Measurements from ENCODE around the gene RTN4IP1.
"Not testable (repeated sequence)": the region's sequence is repeated elsewhere in the genome, so short reads cannot be mapped to it uniquely, and the experiment has no call there.

Gene RTN4IP1

DNA sequence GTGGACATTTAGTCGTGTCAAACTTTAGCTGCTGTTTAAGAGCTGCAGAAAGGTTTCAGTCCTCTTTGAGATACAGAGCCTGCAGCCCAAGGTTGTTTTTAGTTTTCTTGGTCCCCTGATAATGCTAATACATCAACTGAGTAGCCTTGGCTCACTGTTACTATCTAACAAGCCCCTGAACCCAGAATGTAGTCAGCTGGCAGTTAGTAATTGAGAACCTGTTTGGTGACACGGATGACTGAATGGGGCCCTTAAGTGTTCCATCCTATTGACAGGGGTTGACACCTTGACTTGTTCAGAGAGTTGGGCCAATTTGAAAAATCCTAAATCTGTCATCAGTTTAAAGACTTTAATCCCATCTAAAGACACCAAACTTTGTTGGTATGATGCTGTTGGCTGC lies 2.8 kb downstream of the RTN4IP1 start:
- no peak for DNase-seq

DNA sequence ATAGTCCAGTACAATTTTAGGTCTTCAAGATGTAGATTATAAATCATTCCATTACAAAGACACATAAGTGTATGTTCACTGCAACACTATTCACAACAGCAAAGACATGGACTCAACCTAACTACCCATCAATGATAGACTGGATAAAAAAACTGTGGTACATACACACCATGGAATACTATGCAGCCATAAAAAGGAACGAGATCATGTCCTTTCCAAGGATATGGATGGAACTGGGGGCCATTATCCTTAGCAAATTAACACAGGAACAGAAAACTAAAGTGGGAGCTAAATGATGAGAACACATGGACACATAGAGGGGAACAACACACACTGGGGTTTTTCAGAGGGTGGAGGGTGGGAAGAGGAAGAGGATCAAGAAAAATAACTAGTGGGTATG lies 6.3 kb downstream of the RTN4IP1 start:
- no peak for DNase-seq

DNA sequence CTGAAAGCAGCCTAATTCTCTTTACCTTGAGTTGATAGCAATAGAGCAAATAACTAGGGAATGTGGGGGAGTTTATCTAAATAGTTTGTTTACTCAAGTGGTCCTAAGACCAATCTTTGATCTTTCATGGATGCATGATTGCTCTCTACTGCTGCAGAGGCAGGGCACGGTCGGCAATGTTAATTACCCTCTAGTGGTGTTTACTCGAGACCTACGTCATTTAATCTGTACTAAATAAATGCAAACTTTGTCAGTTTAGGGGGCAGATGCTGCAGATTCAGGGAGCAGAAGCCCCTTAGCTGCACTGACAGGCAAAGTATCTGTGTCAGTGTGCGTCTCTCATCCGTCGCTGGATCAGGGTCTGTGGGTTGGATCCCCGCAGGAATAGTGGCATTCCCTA lies 6.9 kb downstream of the RTN4IP1 start:
- DNase-seq, result no peak

DNA sequence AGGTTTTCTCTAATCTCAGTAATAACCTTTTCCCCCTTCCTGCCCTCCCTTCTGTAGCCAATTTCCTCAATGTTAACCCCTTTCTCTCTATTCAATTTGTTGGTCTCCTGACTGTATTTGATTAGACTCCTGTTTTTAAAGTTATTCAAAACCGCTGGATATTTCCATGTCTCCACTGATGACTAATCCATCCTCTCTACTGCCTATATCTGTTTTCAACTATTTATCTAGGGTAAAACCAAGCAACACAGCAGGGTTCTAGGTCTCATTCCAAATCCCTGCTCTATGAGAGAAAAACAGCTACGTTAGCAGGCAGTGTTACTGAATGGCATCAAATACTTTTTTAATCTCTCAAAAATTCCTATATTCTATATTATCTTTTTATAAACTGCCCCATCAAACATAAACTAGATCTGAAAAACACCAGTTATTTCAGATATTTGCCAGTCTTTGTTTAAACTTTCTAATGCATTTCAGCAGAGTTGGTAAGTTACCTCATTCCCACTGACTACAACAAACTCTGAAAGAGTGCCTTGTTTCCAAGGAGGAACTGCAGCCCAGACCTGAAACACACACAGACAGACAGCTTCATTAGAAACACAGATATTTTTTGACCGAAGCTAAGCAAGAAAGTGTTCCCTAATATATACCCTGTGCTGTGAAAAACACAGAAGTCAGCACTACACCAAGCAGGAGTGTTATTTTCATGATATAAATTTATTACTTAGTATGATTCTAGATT lies 8.2 kb downstream of the RTN4IP1 start:
- DNase-seq, result no peak

DNA sequence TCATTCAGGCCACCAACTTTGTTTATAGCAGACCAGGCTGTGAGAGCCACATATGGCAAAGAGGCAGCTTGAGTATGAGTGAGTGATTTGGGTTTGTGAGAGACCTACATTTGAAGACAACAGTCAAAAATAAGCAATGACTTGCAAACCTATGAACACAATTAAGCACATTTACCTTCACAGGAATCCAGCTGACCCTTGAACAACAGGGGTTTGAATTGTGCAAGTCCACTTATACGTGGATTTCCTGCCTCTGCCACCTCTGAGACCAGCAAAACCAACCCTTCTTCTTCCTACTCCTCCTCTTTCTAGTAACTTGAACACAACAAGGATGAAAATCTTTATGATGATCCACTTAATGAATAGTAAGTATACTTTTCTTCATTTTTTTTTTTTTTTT lies 10.1 kb downstream of the RTN4IP1 start:
- DNase-seq, result no peak

DNA sequence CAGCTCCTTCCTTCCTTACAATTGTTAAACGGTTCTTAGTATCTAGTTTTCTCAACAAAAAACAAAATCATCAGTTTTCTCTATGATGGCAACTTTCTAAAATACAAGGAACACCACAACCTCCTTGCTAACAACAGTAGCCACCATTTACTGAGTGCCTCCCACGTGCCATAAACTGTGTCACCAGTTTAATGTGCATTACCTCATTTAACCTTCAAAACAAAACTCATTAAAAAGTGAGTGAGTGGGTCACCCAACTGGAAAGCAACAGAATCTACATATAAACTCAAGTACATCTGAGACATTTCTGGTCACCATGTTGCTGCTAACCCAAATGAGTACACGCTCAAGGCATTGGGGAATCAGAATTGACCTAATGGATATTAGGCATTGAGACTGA lies 11.0 kb downstream of the RTN4IP1 start:
- no peak for DNase-seq

DNA sequence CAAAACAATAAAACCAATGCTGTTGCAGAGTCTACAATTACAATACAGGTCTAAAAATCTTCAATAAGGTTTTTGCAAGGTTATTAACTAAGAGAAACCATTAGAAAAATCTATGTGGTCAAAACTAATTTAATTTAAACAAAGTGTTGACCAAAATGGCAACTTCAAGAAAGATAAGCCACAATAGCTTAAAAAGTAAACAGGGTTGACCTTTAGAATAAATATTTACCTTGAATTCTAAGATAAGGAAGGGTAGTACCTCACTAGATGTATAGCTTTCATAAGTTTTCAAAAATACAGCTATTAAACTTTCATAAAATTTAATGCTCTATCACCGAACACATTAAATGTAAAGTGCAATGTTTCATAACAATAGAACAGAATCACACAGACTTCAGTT lies 11.4 kb downstream of the RTN4IP1 start:
- no peak for DNase-seq

DNA sequence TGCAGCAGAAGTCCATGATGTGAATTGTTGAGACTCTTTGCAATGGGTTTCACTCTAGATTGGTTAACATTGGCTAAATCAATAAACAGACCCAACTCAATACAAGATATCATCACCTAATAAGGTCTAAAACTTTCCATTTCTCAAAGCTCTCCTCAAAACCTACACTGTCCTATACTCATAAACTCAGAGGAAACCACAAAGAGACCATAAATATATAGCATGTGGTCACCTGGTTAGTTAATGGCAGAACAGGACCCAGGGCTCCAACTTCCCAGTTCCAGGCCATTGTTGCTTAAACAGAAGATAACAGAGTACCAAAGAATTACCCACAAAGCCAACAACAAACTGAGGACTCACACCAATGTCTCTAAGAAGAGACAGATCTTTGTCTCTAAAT lies 12.0 kb downstream of the RTN4IP1 start:
- DNase-seq, result no peak

DNA sequence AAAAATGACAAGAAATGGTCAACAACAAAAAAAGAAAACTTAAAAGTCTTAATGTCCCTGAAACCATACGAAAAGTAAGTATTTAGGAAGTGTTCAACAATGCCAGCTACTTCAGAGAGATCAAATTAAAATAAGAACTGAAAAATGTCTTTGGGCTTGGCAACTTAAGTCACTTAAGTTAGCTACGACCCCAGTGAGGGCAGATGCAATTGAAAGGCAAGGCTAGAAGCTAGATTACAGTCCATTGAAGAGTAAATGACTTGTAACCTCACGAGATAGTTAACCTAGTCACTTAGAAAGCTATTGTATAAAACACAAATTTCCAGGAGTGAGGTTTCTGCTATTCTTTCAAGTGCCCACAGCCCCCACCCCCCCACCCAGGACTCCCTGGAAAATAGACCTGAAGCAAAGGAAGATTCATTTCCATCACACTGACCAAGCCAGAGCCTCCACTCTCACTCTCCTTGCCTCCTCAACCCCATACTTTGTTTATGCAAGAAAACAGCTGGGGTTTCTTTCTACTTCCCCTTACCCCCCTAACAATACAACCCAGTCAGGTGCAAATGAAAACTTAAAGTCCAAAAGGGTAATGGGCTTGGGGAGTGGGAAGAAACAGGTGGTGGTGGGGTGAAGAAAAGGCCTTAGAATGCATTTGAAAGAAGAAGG lies 14.6 kb downstream of the RTN4IP1 start:
- DNase-seq, result no peak

DNA sequence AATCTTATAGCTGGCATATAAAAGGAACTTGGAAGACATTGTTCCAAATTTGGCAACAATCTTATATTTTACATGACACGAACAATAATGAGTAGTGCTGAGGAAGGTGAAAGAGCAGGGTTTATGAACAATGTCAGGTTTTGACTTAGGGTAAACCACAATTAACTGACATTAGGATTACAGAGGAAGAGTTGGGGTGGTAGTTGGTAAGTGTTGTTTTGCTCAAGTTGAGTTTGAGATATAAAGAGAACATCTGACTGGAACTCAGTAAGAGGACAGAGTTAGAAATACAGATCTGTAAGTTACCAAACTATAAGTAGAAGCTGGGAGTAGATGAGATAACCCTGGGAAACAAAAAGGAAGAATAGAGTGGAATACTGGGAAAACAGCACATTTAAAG lies 15.1 kb downstream of the RTN4IP1 start:
- peak; percentile 83 for DNase-seq

DNA sequence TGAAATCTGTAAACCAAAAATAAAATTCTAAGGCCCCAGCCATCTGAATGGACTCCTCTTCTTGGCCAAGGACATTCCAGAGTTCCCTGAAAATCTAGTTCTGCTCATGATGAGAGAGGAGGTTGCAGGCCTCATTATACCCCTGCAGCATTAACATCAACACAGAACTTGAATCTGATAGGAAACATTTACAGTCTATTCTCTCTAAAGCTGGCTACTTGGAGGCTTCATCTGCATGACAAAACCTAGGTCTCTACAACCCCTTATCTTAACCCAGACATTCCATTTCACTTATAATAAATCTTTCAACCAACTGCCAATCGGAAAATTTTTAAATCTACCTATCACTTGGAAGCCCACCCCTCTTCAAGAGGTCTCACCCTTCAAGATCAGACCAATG lies 15.7 kb downstream of the RTN4IP1 start:
- no peak for DNase-seq

DNA sequence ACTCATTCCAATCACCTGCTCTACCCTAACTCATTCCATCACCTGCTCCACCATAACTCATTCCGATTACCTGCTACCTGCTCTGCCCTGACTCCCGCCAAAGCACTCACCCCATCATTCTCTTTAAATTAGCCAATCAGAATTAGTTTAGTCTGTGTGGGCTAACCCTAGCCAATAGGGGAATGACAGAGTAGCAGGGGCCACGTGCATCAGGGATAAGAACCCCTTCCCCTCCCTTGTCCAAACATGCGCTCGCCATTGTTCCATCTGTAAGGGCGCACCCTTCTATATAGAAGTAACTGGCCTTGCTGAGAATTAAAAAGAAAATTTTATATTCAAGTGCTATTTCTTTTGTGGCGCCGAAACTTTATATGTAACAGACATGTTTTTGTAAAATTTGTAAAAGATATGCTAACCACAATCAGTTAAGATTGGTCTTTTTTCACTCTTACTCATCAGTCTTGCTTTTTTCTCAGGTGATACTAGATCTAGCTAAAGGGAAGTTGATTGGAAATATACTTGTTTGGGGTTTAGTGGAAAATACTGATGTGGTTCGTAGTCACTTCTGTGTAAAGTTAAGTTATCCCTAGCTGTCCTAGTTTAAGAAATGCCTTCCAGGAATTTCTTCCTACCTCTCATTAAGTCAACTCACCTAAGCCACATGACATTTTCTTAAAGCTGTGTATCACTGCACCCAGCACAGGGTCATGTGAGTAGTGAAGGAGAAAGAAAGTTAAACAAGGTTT lies 16.5 kb downstream of the RTN4IP1 start:
- DNase-seq, result peak; percentile 63

DNA sequence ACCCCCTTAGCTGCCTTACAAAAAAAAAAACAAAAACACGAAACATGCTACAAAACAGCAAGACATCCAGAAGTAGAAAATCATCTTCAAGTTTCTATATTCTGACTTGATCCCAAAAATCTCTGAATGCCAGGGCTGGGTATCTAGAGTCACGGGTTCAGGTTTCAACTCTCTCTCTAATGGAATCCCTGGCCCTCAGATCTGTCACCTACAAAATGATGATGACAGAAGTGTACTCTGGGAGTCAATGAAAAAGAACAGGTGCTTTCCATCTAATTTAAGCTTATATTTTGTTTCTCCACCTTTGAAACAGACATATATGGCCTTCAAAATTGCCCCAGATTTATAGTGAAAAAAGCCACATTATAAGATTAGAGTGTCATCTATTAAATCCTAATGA lies 18.3 kb downstream of the RTN4IP1 start:
- DNase-seq, result no peak

DNA sequence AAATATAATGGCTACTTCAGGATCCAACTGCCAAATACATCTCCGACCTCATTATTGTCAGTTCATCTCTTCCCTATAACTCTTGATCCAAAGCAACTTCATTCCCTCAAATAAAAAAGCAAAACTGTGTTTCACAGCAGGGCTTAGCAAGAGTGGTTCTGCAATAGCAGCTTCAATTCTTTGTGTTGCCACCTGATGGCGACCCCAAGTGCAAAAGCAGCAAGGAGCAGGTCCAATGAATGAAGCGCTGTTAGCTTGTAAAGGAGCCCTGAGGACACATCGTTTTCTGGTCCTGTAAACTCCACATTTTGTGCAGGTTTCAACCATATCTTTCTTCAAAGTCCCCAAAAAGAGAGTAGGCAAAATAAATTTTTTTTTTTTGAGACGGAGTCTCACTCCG lies 19.6 kb downstream of the RTN4IP1 start:
- peak; percentile 48 for DNase-seq

DNA sequence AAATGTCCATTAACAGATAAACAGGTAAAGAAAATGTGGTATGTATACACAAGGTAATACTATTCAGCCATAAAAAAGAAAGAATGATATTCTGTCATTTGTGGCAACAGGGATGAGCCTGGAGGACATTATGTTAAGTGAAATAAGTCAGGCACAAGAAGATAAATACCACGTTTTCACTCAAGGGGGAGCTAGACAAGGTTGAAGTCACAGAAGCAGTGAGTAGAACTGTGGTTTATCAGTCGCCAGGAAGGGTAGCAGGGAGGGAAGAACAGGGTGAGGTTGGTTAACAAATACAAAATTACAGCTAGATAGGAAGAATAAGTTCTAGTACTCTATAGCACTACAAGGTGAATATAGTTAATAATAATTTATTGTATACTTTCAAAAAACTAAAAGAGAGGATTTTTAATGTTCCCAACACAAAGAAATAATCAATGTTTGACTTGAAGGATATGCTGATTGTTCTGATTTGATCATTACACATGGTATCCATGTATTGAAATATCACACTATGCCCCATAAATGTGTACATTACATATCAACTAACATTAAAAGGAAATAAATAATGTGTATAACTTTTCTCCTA lies 21.1 kb downstream of the RTN4IP1 start:
- peak; percentile 74 for DNase-seq

DNA sequence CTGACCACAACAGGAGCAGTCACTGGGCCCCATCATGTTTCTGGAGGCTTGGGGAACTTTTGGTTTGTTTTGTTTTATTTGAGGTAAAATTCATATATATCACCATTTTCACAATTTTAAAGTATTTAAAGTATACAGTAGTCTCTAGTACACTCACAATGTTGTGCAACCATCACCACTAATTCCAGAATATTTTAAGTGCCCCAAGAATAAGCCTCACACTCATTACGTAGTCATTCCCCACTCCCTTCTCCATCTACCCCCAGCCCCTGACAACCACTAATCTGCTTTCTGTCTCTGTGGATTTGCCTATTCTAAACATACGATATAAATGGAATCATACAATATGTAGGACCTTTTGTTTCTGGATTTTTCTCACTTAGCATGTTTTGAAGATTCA lies 29.0 kb downstream of the RTN4IP1 start:
- DNase-seq, result no peak

DNA sequence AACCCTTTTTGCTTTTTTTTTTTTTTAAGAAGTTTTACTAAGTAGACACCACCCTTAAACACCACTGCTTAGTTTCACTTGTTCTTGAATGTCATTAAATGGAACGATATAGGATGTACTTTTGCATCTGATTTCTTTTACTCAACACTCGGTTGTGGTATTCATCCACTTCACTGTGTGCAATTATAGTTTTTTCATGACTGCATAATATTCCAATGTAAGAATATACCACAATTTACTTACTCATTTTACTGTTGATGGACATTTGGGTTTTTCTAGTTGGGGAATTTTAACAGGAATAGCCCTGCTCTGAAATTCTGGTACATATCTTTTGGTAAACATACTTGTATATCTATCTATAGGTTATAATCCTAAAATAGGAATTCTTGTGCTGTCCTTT lies 29.9 kb downstream of the RTN4IP1 start:
- no peak for DNase-seq

DNA sequence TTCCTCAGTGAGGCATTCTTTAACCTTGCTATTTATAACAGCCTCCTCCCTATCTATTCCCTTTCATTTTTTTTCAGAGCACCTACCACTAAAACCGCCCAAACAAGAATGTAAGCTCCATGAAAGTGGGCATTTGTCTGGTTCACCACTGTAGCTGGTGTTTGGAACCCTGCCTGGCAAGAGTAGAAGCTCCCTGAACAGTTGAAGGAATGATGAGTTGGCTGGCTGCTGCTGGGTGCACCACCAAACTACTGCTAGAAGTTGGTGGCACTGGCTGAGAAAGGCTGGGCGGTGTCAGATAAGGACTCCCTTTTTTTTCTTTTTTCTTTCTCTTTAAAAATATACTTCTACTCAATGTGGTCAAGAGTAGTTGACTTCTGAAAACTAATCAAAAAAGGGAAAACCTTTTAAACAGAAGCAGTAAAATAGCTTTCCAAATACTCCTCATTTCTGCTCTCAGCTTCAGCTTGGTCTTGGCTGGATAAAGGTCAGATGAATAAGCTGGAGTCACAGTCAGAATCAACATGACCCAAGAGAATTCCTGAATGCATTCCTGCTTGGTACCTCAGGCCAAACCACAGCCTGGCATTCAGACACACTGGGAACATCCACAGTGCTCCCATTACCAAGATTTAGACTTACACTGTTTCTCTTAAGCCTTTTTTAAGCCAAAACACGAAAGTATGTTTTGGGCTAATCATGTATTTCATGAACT lies 38.0 kb downstream of the RTN4IP1 start:
- no peak for DNase-seq

DNA sequence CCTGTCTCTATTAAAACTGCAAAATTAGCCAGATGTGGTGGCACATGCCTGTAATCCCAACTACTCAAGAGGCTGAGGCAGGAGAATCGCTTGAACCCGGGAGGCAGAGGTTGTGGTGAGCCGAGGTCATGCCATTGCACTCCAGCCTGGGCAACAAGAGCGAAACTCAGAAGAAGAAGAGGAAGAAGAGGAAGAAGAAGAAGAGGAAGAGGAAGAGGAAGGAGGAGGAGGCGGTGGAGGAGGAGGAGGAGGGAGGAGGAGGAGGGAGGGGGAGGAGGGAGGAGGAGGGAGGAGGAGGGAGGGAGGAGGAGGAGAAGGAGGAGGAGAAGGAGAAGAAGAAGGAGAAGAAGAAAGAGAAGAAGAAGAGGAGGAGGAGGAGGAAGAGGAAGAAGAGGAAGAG lies 40.4 kb downstream of the RTN4IP1 start:
- DNase-seq, result not testable (repeated sequence)

DNA sequence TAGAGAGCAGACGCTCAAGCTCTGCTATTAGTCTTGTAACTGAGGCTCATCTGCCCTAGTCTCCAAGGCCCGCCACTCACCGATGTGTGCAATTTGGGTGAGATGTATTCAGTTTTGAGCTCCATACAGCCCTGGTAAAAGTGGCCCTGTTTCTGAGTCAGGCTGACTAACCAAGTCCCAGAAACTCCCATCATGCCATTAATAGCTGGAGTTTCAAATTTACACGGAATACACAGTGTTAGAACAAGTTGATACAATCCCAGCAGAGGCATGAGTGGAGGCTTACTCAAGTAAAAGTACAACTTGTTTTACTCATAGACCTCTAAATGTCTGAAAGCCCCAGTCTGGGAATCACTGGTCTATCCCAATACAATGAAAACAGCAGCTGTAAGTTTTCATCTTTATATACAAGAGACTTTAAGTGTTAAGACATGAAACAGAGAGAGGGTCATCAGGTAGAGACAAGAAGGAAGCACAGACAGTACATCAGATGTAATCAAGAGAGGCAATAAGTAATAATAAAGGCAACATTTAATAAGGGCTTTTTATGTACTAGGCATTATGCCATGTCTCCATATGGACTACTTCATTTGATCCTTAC lies 42.4 kb downstream of the RTN4IP1 start:
- DNase-seq, result no peak

DNA sequence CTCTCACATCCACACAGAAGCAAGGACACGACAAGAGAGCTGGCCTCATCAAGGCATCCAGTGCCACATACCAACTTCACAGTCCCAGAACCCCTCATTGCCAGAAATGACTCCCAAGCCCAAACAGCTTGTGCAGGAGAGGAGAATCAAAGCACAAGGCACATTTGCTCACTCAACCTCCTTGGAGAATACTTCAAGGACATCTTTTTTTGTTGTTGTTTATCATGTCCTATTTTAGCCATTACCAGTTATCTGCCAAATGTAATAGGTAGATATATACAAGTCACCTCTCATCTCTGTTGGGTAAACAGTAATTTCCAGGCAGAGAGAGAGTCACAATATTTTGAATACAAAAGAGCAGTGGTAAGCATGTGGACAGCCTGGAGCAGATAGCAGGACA lies 47.8 kb downstream of the RTN4IP1 start:
- DNase-seq, result no peak

DNA sequence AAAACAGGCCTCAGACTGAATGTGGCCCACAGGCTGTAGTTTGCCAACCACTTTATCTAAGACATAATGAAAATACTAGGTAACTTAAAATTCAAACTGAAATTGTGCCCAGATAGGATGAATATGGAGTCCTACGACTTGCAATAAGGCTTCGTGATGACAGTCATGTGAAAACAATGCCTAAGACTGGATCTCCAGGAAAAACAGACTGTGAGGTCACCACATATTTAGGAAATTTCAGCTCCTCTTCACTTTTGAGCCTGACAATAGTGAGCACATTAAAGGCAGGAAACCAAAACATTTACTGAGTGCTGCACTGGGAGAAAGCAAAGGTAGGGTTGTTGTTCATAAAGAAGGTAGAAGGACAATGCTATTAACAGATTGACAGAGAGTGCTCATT lies 50.0 kb downstream of the RTN4IP1 start:
- no peak for DNase-seq

Measured in activated CD4-positive, alpha-beta T cell treated with anti-CD3 and anti-CD28 coated beads, Interleukin-2, amount 50 U/mL, for 16 hours (primary cell).